ENCODE measurements around the gene CT47C1. TPM values are rescaled to one million over a fixed set of nuclear protein-coding genes. Genes with fewer than 3 reads are reported as not detected.

The CT47C1 gene
- total RNA-seq, 4 donors from 2014 or later: not detected

- 82 to 91% methylated on average over 3 of the region's 3 CpGs for WGBS, 2 donors
- H3K4me1 ChIP-seq: no peaks in the 10 kb centered on the region
Measured at GRCh38 chrX:119094819-119095218, 22.0 kb downstream of the CT47C1 start.

GRCh38 chrX:119095936-119096335 lies 23.1 kb downstream of the CT47C1 start:
- H3K27ac ChIP-seq: no peak overlapping the region

More at GRCh38 chrX:119094819-119095218, 22.0 kb downstream of the CT47C1 start:
- Histone ChIP-seq H3K27me3 (no peaks in the 10 kb centered on the region), H3K27ac (no peak overlapping the region), H3K36me3 (no peaks in the 10 kb centered on the region), H3K4me3 (replicated peaks in 1 of 3) (no peak overlapping the region), H3K9me3 (no peaks in the 10 kb centered on the region)
- no peak for DNase-seq
- intact Hi-C loops (cut with DNase I): no loop called here
- TF ChIP-seq POLR2A (IDR thresholded peaks at IDR 0.05): no peak
- TF ChIP-seq, protein P1, sequence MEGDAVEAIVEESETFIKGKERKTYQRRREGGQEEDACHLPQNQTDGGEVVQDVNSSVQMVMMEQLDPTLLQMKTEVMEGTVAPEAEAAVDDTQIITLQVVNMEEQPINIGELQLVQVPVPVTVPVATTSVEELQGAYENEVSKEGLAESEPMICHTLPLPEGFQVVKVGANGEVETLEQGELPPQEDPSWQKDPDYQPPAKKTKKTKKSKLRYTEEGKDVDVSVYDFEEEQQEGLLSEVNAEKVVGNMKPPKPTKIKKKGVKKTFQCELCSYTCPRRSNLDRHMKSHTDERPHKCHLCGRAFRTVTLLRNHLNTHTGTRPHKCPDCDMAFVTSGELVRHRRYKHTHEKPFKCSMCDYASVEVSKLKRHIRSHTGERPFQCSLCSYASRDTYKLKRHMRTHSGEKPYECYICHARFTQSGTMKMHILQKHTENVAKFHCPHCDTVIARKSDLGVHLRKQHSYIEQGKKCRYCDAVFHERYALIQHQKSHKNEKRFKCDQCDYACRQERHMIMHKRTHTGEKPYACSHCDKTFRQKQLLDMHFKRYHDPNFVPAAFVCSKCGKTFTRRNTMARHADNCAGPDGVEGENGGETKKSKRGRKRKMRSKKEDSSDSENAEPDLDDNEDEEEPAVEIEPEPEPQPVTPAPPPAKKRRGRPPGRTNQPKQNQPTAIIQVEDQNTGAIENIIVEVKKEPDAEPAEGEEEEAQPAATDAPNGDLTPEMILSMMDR (IDR thresholded peaks at IDR 0.05): no peak

DNA sequence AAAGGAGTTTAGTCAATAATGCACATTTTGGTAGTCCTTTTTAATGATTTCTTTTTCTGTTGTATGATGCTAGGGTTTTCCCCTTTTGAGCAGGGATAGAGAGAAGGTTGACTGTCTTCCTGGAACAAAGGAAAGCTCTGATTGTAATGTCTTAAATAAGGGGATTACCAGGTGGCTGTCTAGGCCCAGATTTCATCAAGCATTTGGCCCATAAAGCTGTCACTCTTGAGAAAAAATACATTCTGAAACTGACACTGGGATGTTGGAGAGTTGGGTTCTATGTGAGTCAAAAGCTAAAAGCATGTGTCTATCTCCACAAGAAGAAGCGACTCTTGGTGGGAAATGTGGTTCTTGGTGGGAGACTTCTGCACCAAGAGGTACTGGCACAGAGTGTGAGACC lies 28.4 kb downstream of the CT47C1 start:
- Histone ChIP-seq H3K9me3 (no peaks in the 10 kb centered on the region), H3K27ac (no peak overlapping the region), H3K4me3 (replicated peaks in 1 of 3) (no peak overlapping the region), H3K4me1 (no peaks in the 10 kb centered on the region), H3K27me3 (no peaks in the 10 kb centered on the region), H3K36me3 (no peaks in the 10 kb centered on the region)
- DNase-seq: no peak
- TF ChIP-seq, protein P1 (IDR thresholded peaks at IDR 0.05): no peak
- TF ChIP-seq POLR2A (IDR thresholded peaks at IDR 0.05): no peak
- intact Hi-C loops (cut with DNase I): no loop called here
- 90 to 100% methylated on average over 1 of the region's 1 CpG for WGBS, 2 donors

More at GRCh38 chrX:119095936-119096335, 23.1 kb downstream of the CT47C1 start:
- intact Hi-C loops (cut with DNase I): no loop called here
- no peak for DNase-seq
- no peaks in the 10 kb centered on the region for H3K9me3 ChIP-seq
- no peaks in the 10 kb centered on the region for H3K27me3 ChIP-seq
- no peak overlapping the region for H3K4me3 ChIP-seq (replicated peaks in 1 of 3)
- TF ChIP-seq POLR2A (IDR thresholded peaks at IDR 0.05): no peak
- TF ChIP-seq, protein P1 (IDR thresholded peaks at IDR 0.05): no peak
- no peaks in the 10 kb centered on the region for H3K4me1 ChIP-seq
- no peaks in the 10 kb centered on the region for H3K36me3 ChIP-seq

- intact Hi-C loops (cut with DNase I): no loop called here
- TF ChIP-seq POLR2A (IDR thresholded peaks at IDR 0.05): no peak
- TF ChIP-seq, protein P1 (IDR thresholded peaks at IDR 0.05): no peak
- Histone ChIP-seq H3K4me3 (replicated peaks in 1 of 3) (no peak overlapping the region), H3K4me1 (no peaks in the 10 kb centered on the region), H3K27me3 (no peaks in the 10 kb centered on the region), H3K27ac (no peak overlapping the region), H3K9me3 (no peaks in the 10 kb centered on the region), H3K36me3 (no peaks in the 10 kb centered on the region)
- DNase-seq: no peak
Measured at GRCh38 chrX:119105826-119106225, 33.0 kb downstream of the CT47C1 start.

DNA sequence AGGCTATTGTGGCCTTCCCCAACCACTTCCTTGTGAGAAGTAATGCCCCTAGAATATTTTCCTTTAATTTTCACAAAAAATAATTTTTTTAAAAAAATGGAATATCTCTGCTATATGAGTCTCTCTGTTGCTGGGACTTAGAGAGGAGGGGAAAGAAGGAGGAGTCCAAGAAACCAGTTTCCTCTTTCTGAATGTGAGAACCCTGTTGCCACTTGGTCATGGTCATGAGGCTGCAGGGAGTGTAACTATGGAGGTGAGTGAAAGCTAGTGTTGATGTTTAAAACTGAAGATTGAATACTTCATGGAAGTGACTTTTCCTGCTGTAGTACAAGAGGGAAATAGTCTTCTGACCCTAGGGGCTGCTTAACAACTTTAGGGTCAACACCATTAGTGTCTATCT lies 34.4 kb downstream of the CT47C1 start:
- no peaks in the 10 kb centered on the region for H3K27me3 ChIP-seq
- no peaks in the 10 kb centered on the region for H3K9me3 ChIP-seq
- H3K4me1 ChIP-seq: no peaks in the 10 kb centered on the region
- DNase-seq: no peak
- no peak overlapping the region for H3K4me3 ChIP-seq (replicated peaks in 1 of 3)
- no peak overlapping the region for H3K27ac ChIP-seq
- TF ChIP-seq, protein P1 (IDR thresholded peaks at IDR 0.05): no peak
- TF ChIP-seq POLR2A (IDR thresholded peaks at IDR 0.05): no peak
- intact Hi-C loops (cut with DNase I): no loop called here
- no peaks in the 10 kb centered on the region for H3K36me3 ChIP-seq
